T-cell (primary cell): ENCODE results near the gene RALY. TPM values are rescaled to one million over a fixed set of nuclear protein-coding genes. Genes with fewer than 3 reads are reported as not detected.

Experiments
- ATAC-seq, 4 experiments: fragments of 200-7000 bp in 3 of 4; fragments of 150-1000 bp in 1 of 4; cut with Tn5 transposase; replicated peaks in 1 of 4; 1 replicate in 3 of 4; 2 replicates in 1 of 4; pipeline ENCODE4 v1.10.0; 2021; ENCODE audit warnings: moderate library complexity in 3 of 4, mild to moderate bottlenecking in 2 of 4, moderate number of reproducible peaks in 1 of 4
- CTCF ChIA-PET, 2 donors: fragments of 300-600 bp; sonication (Branson Sonifier 250); formaldehyde crosslinking; loops; one replicate each; lab custom pipeline; 2022; ENCODE audit warnings: antibody characterized with exemption in 2 of 2; lab: Charles Lee
- POLR2A ChIA-PET, 2 donors: fragments of 300-600 bp; sonication (Branson Sonifier 250); formaldehyde crosslinking; loops; one replicate each; lab custom pipeline; 2022; ENCODE audit warnings: antibody characterized with exemption in 2 of 2; lab: Charles Lee
- DNase-seq, 35 experiments: peaks; one replicate each; pipeline versions ENCODE4 v3.0.0 to v3.0.0-alpha.2; 2013 to 2023
- H3K27ac ChIP-seq: one replicate; pipeline ENCODE4 v1.5.1; 2013; ENCODE audit warnings: low read length
- H3K27me3 ChIP-seq, 2 experiments: replicated peaks in 1 of 2; 1 replicate in 1 of 2; 2 replicates in 1 of 2; pipeline versions ENCODE4 v1.6.1 to v1.7.0; 2013; ENCODE audit warnings: low read length in 1 of 2, mixed read lengths in 1 of 2; ENCODE audit not compliant: control insufficient read depth in 2 of 2, insufficient read depth in 2 of 2; ENCODE audit errors: extremely low read depth in 1 of 2
- H3K36me3 ChIP-seq, 2 donors: 1 replicate in 1 of 2; 2 replicates in 1 of 2; pipeline versions ENCODE4 v1.6.1 to v1.7.0; 2013; ENCODE audit warnings: low read length in 1 of 2; ENCODE audit not compliant: control insufficient read depth in 2 of 2, insufficient read depth in 1 of 2; ENCODE audit errors: extremely low read depth in 1 of 2
- H3K4me1 ChIP-seq, 2 experiments: 1 replicate in 1 of 2; 2 replicates in 1 of 2; pipeline versions ENCODE4 v1.6.1 to v1.7.0; 2013; ENCODE audit warnings: low read length in 2 of 2, mixed read lengths in 1 of 2; ENCODE audit not compliant: insufficient read depth in 2 of 2, control insufficient read depth in 1 of 2; ENCODE audit errors: extremely low read depth in 1 of 2
- H3K4me3 ChIP-seq, 2 donors: 1 replicate in 1 of 2; 2 replicates in 1 of 2; pipeline versions ENCODE4 v1.5.1 to v1.7.0; 2013; ENCODE audit warnings: mild to moderate bottlenecking in 2 of 2, low read length in 1 of 2, moderate library complexity in 1 of 2; ENCODE audit not compliant: control insufficient read depth in 1 of 2; ENCODE audit errors: extremely low read depth in 1 of 2
- H3K9me3 ChIP-seq: 2 replicates; pipeline ENCODE4 v1.7.0; 2013
- H3K27ac Mint-ChIP-seq, 2 donors: one replicate each; pipeline ENCODE4 v1.8.0; 2020 to 2021; ENCODE audit warnings: mild to moderate bottlenecking in 2 of 2, mixed read lengths in 2 of 2
- H3K27me3 Mint-ChIP-seq, 2 donors: one replicate each; pipeline ENCODE4 v1.8.0; 2021 to 2022; ENCODE audit warnings: mixed read lengths in 2 of 2
- H3K36me3 Mint-ChIP-seq: one replicate; pipeline ENCODE4 v1.8.0; 2021; ENCODE audit warnings: mixed read lengths
- H3K4me1 Mint-ChIP-seq, 3 donors: one replicate each; pipeline ENCODE4 v1.8.0; 2020 to 2022; ENCODE audit warnings: mixed read lengths in 3 of 3, mild to moderate bottlenecking in 1 of 3
- H3K4me3 Mint-ChIP-seq, 3 donors: one replicate each; pipeline ENCODE4 v1.8.0; 2020 to 2022; ENCODE audit warnings: mild to moderate bottlenecking in 3 of 3, mixed read lengths in 3 of 3, moderate library complexity in 3 of 3
- H3K9me3 Mint-ChIP-seq, 3 donors: one replicate each; pipeline ENCODE4 v1.8.0; 2020 to 2022; ENCODE audit warnings: mixed read lengths in 3 of 3
- WGBS: methylation state at CpG from one replicate; pipeline ENCODE4 v1.1.5; 2013; ENCODE audit warnings: missing lambda C conversion rate; ENCODE audit not compliant: insufficient coverage; 5-methylcytosine and 5-hydroxymethylcytosine counted together
- total RNA-seq, 35 experiments: library from RNA in 6 of 35; stranded (reverse) in 6 of 35; fragments of 120-200 nt in 1 of 35; gene quantifications; one replicate each; pipeline versions ENCODE4 v1.2.1 to v1.2.4 and lab custom pipeline; 2013 to 2026

The RALY gene
- total RNA-seq, 5 donors from 2014 or later (not counting 1 experiment from before 2014, with no cell fraction given), result 110 to 126 (median 125) TPM

GRCh38 chr20:34069341-34070078 is 75.8 kb downstream of the RALY start:
- ATAC-seq, result peak; percentile 83 to 91 (median 89)
- CTCF ChIA-PET, result interaction anchor here (0.7 to 2.4 kb wide), 9 partner anchors 9 to 156 kb away, joined by 3 to 8 read pairs (median 4); partner anchors contain the start of gene EIF2S2 (in 1 of the 2)
- Mint-ChIP-seq H3K9me3 (no peaks in the 10 kb centered on the region), H3K4me1 (peaks cover 31 to 49% (median 40%) of the 10 kb centered on the region in 3 donors), H3K27me3 (no peaks in the 10 kb centered on the region), H3K4me3 (no peak overlapping the region), H3K27ac (peak overlapping the region in 1 of 2 donors; percentile 42), H3K36me3 (peaks cover 11% of the 10 kb centered on the region)
- H3K4me3 ChIP-seq, result no peak overlapping the region
- H3K36me3 ChIP-seq, result peaks cover 12 to 33% of the 10 kb centered on the region in 2 donors
- POLR2A ChIA-PET, result no interaction called here
- WGBS, result 29% methylated on average over 4 of the region's 7 CpGs
- H3K27ac ChIP-seq, result no peak overlapping the region
- peaks cover 0 to 11% of the 10 kb centered on the region in 2 experiments for H3K4me1 ChIP-seq
- H3K27me3 ChIP-seq, result no peaks in the 10 kb centered on the region
- peak; percentile 12 to 77 (median 42) for DNase-seq
- H3K9me3 ChIP-seq, result no peaks in the 10 kb centered on the region

- ATAC-seq (no peak), DNase-seq (no peak)
- no CpG with 5 or more reads among the region's 3 CpGs for WGBS
- CTCF ChIA-PET, result interaction anchor here (0.5 to 1.5 kb wide), 5 partner anchors 10 to 137 kb away, joined by 3 to 5 read pairs (median 4); no protein-coding TSS in a partner anchor
- H3K9me3 ChIP-seq, result no peaks in the 10 kb centered on the region
- H3K4me1 Mint-ChIP-seq, result peaks cover 31 to 43% (median 36%) of the 10 kb centered on the region in 3 donors
- H3K27me3 ChIP-seq, result no peaks in the 10 kb centered on the region
- H3K36me3 Mint-ChIP-seq, result peaks cover 11% of the 10 kb centered on the region
- H3K27ac Mint-ChIP-seq, result peak overlapping the region in 1 of 2 donors; percentile 22
- H3K4me3 Mint-ChIP-seq, result no peak overlapping the region
- no peak overlapping the region for H3K4me3 ChIP-seq
- no peaks in the 10 kb centered on the region for H3K27me3 Mint-ChIP-seq
- peaks cover 12 to 38% of the 10 kb centered on the region in 2 donors for H3K36me3 ChIP-seq
- H3K9me3 Mint-ChIP-seq, result no peaks in the 10 kb centered on the region
- no peak overlapping the region for H3K27ac ChIP-seq
- POLR2A ChIA-PET, result no interaction called here
- H3K4me1 ChIP-seq, result peaks cover 0 to 11% of the 10 kb centered on the region in 2 experiments
These were observed 76.3 kb downstream of the RALY start for GRCh38 chr20:34070079-34070439.

GRCh38 chr20:34070859-34071258 is 77.1 kb downstream of the RALY start:
- no peaks in the 10 kb centered on the region for H3K9me3 Mint-ChIP-seq
- H3K4me1 Mint-ChIP-seq, result peaks cover 25 to 36% (median 31%) of the 10 kb centered on the region in 3 donors
- Histone ChIP-seq H3K4me3 (no peak overlapping the region), H3K27ac (no peak overlapping the region), H3K36me3 (peaks cover 16 to 39% of the 10 kb centered on the region in 2 donors), H3K9me3 (no peaks in the 10 kb centered on the region), H3K27me3 (no peaks in the 10 kb centered on the region), H3K4me1 (peaks cover 0 to 11% of the 10 kb centered on the region in 2 experiments)
- H3K27ac Mint-ChIP-seq, result no peak overlapping the region
- ChIA-PET CTCF (interaction anchor here in 1 of 2 donors (0.7 kb wide), 1 partner anchor 45 kb away, joined by 3 read pairs; no protein-coding TSS in a partner anchor), POLR2A (interaction anchor here in 1 of 2 donors (0.7 kb wide), 1 partner anchor 17 kb away, joined by 3 read pairs; no protein-coding TSS in a partner anchor)
- 87% methylated on average over 7 of the region's 8 CpGs for WGBS
- H3K36me3 Mint-ChIP-seq, result peaks cover 14% of the 10 kb centered on the region
- no peak for DNase-seq
- H3K4me3 Mint-ChIP-seq, result no peak overlapping the region
- H3K27me3 Mint-ChIP-seq, result no peaks in the 10 kb centered on the region
- no peak for ATAC-seq

- no peaks in the 10 kb centered on the region for H3K9me3 Mint-ChIP-seq
- no peaks in the 10 kb centered on the region for H3K9me3 ChIP-seq
- ATAC-seq (no peak), DNase-seq (no peak)
- H3K27me3 Mint-ChIP-seq, result no peaks in the 10 kb centered on the region
- ChIA-PET CTCF (interaction anchor here in 1 of 2 donors (0.9 to 1.1 kb wide), 2 partner anchors 20 to 23 kb away, joined by 3 to 6 read pairs; no protein-coding TSS in a partner anchor), POLR2A (interaction anchor here in 1 of 2 donors (0.6 kb wide), 1 partner anchor 206 kb away, joined by 8 read pairs; no protein-coding TSS in a partner anchor)
- peaks cover 0 to 11% of the 10 kb centered on the region in 2 experiments for H3K4me1 ChIP-seq
- peaks cover 22% of the 10 kb centered on the region for H3K36me3 Mint-ChIP-seq
- no peak overlapping the region for H3K27ac ChIP-seq
- 100% methylated on average over 6 of the region's 8 CpGs for WGBS
- H3K4me3 ChIP-seq, result no peak overlapping the region
- H3K4me1 Mint-ChIP-seq, result peaks cover 24 to 32% (median 26%) of the 10 kb centered on the region in 3 donors
- no peak overlapping the region for H3K4me3 Mint-ChIP-seq
- H3K27ac Mint-ChIP-seq, result no peak overlapping the region
- H3K36me3 ChIP-seq, result peaks cover 24 to 50% of the 10 kb centered on the region in 2 donors
- no peaks in the 10 kb centered on the region for H3K27me3 ChIP-seq
These were observed 78.4 kb downstream of the RALY start for GRCh38 chr20:34072076-34072475.

GRCh38 chr20:34072778-34073177 is 79.1 kb downstream of the RALY start:
- 100% methylated on average over 1 of the region's 1 CpG for WGBS
- H3K36me3 ChIP-seq, result peaks cover 24 to 57% of the 10 kb centered on the region in 2 donors
- H3K4me3 ChIP-seq, result no peak overlapping the region
- H3K9me3 ChIP-seq, result no peaks in the 10 kb centered on the region
- Mint-ChIP-seq H3K4me1 (peaks cover 22 to 28% (median 25%) of the 10 kb centered on the region in 3 donors), H3K27ac (no peak overlapping the region), H3K4me3 (no peak overlapping the region), H3K36me3 (peaks cover 22% of the 10 kb centered on the region), H3K9me3 (no peaks in the 10 kb centered on the region), H3K27me3 (no peaks in the 10 kb centered on the region)
- no peak overlapping the region for H3K27ac ChIP-seq
- peaks cover 0 to 11% of the 10 kb centered on the region in 2 experiments for H3K4me1 ChIP-seq
- DNase-seq (no peak), ATAC-seq (no peak)
- ChIA-PET CTCF (interaction anchor here in 1 of 2 donors (0.9 to 1.1 kb wide), 2 partner anchors 19 to 22 kb away, joined by 3 to 6 read pairs; no protein-coding TSS in a partner anchor), POLR2A (interaction anchor here in 1 of 2 donors (0.6 kb wide), 1 partner anchor 205 kb away, joined by 8 read pairs; no protein-coding TSS in a partner anchor)
- H3K27me3 ChIP-seq, result no peaks in the 10 kb centered on the region

- Histone ChIP-seq H3K27me3 (no peaks in the 10 kb centered on the region), H3K9me3 (no peaks in the 10 kb centered on the region), H3K27ac (no peak overlapping the region), H3K4me1 (peaks cover 0 to 6% of the 10 kb centered on the region in 2 experiments), H3K4me3 (no peak overlapping the region), H3K36me3 (peaks cover 30 to 70% of the 10 kb centered on the region in 2 donors)
- Mint-ChIP-seq H3K36me3 (peaks cover 30% of the 10 kb centered on the region), H3K4me3 (no peak overlapping the region), H3K9me3 (no peaks in the 10 kb centered on the region), H3K27ac (no peak overlapping the region), H3K27me3 (no peaks in the 10 kb centered on the region), H3K4me1 (peaks cover 10 to 13% (median 10%) of the 10 kb centered on the region in 3 donors)
- ATAC-seq (no peak), DNase-seq (no peak)
- ChIA-PET CTCF (interaction anchor here in 1 of 2 donors (0.5 kb wide), 1 partner anchor 200 kb away, joined by 6 read pairs; no protein-coding TSS in a partner anchor), POLR2A (no interaction called here)
- 100% methylated on average over 2 of the region's 7 CpGs for WGBS
These were observed 80.5 kb downstream of the RALY start for GRCh38 chr20:34074101-34074760.
